ENCODE measurements around the gene TMEM106C. TPM values are rescaled to one million over a fixed set of nuclear protein-coding genes. Genes with fewer than 3 reads are reported as not detected.
"Not testable (repeated sequence)": the region's sequence is repeated elsewhere in the genome, so short reads cannot be mapped to it uniquely, and the experiment has no call there.

The TMEM106C gene
- total RNA-seq, 1 donor from 2014 or later, result 47.9 TPM

DNA sequence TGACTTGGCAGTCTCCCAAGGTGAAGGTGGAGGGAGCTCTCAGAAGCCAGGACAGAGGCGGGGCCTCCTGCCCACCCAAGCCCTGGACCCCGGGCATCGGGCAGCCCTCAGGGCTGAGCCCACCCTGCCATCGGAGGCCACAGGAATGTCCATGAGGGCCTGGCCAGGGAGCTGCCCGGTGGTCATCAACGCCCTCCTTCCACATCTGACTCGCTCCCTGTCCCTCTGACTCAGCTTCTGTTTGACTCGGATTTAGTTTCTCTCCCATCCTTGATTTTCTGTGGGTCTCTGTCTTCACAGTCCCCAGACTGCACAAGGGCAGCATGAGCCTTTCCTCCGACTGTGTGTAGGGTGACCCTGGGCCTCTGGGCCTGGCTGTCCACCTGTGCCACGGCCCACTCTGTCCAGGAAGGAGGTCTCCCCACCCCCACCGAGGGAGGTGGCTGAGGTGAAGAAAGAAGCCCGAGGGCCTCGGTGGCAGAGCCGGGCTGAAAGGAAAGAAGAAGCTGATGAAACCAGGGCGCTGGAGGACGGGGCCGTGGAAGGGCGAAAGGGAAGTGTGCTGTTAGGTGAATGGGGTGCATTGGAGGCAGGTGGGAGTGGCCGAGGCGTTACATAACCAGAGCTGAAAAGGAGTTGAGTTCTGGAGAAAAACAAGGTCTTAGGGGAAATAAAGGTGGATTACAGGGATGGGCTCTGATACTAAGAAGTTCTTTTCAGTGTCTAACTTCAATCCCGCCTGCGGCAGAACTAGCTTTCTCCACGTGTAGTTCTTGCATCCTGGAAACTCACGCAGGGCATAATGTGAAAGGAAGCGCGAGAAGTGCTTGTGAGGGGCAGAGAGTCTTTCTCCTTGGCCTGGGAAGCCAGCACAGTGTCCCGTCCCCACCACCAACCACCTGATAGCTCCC, 16.7 kb upstream of the TMEM106C start:
- peak; percentile 53 for DNase-seq (ENCODE audit: low spot score)
- intact Hi-C loops (cut with DNase I), result no loop called here
- no peak for ATAC-seq

- intact Hi-C loops (cut with DNase I), result no loop called here
- DNase-seq (ENCODE audit: low spot score) (peak; percentile 42), ATAC-seq (no peak)
These were observed 16.1 kb upstream of the TMEM106C start for GRCh38 chr12:47947341-47947740.

GRCh38 chr12:47949441-47950341, 13.7 kb upstream of the TMEM106C start:
- intact Hi-C loops (cut with DNase I), result no loop called here
- DNase-seq (ENCODE audit: low spot score) (peak; percentile 83), ATAC-seq (peak; percentile 78)

- DNase-seq (ENCODE audit: low spot score) (no peak), ATAC-seq (no peak)
- intact Hi-C loops (cut with DNase I), result no loop called here
These were observed 12.4 kb upstream of the TMEM106C start for GRCh38 chr12:47950856-47951468.

GRCh38 chr12:47954058-47954457, 9.3 kb upstream of the TMEM106C start:
- intact Hi-C loops (cut with DNase I), result no loop called here
- ATAC-seq (no peak), DNase-seq (ENCODE audit: low spot score) (no peak)

- DNase-seq (ENCODE audit: low spot score) (no peak), ATAC-seq (no peak)
- intact Hi-C loops (cut with DNase I), result no loop called here
These were observed 8.8 kb upstream of the TMEM106C start for GRCh38 chr12:47954467-47955045.

GRCh38 chr12:47955059-47955458, 8.3 kb upstream of the TMEM106C start:
- DNase-seq (ENCODE audit: low spot score) (no peak), ATAC-seq (no peak)
- intact Hi-C loops (cut with DNase I), result no loop called here

DNA sequence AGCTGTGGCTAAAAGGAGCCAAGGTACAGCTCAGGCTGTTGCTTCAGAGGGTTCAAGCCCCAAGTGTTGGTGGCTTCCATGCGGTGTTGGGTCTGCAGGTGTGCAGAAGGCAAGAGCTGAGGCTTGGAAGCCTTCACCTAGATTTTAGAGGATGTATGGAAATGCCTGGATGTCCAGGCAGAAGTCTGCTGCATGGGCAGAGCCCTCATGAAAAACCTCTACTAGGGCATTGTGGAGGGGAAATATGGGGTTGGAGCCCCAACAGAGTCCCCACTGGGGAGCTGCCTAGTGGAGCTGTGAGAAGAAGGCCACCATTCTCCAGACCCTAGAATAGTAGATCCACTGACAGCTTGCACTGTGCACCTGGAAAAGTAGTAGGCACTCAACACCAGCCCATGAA, 5.7 kb upstream of the TMEM106C start:
- ATAC-seq; intact Hi-C loops (cut with DNase I); DNase-seq (ENCODE audit: low spot score): not testable (repeated sequence)

- no peak for ATAC-seq
- intact Hi-C loops (cut with DNase I), result no loop called here
- DNase-seq (ENCODE audit: low spot score), result no peak
These were observed 1.2 kb upstream of the TMEM106C start for GRCh38 chr12:47962198-47962597.

DNA sequence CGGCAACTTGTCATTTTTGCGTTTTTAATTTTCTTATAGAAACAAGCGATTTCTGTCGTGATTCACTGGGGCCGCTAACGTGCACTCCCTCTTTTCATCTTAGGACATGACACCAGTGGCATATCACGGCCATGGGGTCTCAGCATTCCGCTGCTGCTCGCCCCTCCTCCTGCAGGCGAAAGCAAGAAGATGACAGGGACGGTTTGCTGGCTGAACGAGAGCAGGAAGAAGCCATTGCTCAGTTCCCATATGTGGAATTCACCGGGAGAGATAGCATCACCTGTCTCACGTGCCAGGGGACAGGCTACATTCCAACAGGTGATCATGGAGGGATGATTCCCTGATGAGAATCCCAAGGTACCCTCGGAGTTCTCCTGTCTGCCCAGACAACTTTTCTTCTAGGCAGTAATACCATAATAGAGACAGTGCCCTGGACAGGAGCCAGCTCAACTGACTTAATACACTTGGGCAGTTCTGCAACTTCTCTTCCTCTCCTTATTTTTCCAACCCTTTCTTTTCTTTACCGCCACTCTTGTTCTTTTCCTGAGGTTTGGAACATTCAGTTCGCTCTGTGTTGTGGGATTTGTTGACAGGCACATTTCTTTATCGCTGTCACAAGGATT, 821 bp downstream of the TMEM106C start:
- intact Hi-C loops (cut with DNase I), result no loop called here
- DNase-seq (ENCODE audit: low spot score) (no peak), ATAC-seq (no peak)

- no peak for ATAC-seq
- intact Hi-C loops (cut with DNase I), result no loop called here
These were observed 2.2 kb downstream of the TMEM106C start for GRCh38 chr12:47965581-47965980.

DNA sequence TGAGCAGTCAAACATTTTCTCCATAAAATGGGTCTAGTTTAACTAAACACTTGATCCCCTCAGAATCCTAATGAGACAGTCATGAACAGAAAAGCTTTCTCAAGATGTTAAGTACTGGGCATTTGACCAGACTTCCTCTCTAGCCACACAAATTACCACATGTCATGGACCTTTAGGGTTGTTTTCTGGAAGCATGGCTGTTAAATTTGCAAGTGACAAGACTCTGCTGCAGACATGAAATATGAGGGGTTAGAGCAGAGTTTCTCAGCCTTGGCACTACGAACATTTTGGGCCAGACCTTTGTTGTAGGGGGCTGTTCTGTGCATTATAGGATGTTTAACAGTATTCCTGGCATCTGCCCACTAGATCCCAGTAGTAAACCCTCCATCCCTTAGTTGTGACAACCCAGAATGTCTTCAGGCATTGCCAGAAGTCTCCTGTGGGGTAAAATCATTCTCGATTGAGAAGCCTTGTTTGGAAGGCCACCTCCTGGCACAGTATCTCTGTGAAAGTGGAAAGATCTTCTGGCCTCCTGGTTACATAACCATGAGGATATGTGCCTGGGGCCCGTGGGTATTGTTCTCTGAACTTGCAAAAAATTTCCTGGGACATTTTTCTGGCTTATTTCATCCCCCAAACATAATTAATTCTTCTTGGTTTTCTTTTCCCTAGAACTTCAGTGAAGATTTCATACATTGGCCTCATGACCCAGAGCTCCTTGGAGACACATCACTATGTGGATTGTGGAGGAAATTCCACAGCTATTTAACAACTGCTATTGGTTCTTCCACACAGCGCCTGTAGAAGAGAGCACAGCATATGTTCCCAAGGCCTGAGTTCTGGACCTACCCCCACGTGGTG, 4.3 kb downstream of the TMEM106C start:
- ATAC-seq (peak; percentile 69), DNase-seq (ENCODE audit: low spot score) (no peak)
- intact Hi-C loops (cut with DNase I), result no loop called here

More at GRCh38 chr12:47965581-47965980, 2.2 kb downstream of the TMEM106C start:
- no peak for DNase-seq (ENCODE audit: low spot score)

GRCh38 chr12:47969845-47970244, 6.4 kb downstream of the TMEM106C start:
- ATAC-seq, result no peak
- intact Hi-C loops (cut with DNase I), result no loop called here
- DNase-seq (ENCODE audit: low spot score), result no peak

DNA sequence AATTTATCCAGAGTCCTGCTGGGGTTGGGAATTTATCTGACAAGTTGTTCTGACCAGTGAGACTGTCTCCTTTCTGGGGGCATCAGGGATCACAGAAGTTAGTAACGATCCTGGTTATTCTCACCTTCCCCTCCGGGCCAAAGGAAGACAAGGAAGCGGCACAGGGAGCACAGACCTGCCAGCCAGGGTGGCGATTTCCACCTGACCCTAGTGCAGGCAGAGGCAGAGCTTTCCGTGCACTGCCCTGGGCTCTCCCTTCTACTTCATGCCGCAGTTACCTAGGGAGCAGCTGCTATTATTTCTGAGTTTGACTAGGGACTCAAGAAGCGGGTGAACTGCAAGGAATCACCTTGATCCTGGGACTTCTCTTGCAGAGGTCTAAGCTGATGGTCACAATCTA, 7.4 kb downstream of the TMEM106C start:
- DNase-seq (ENCODE audit: low spot score) (no peak), ATAC-seq (no peak)
- intact Hi-C loops (cut with DNase I), result no loop called here

DNA sequence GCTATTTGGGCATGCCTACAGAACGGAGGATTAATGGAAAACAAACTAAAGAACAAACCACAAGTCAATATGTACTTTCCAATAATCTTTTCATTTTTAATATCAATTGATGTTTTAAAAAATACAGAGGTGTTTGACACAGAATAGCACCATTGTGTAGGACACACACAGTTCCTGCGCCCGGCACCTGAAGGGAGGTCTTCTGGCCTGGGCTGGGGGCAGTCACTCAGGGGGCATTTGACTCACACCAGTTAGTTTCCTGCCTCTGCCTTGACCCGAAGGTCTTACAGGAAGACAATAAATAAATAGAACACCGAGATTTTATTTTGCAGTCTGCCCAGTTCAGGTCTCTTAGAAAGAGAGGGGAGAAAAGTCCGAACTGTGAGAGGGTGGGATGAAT, 9.5 kb downstream of the TMEM106C start:
- DNase-seq (ENCODE audit: low spot score) (no peak), ATAC-seq (no peak)
- intact Hi-C loops (cut with DNase I), result no loop called here

DNA sequence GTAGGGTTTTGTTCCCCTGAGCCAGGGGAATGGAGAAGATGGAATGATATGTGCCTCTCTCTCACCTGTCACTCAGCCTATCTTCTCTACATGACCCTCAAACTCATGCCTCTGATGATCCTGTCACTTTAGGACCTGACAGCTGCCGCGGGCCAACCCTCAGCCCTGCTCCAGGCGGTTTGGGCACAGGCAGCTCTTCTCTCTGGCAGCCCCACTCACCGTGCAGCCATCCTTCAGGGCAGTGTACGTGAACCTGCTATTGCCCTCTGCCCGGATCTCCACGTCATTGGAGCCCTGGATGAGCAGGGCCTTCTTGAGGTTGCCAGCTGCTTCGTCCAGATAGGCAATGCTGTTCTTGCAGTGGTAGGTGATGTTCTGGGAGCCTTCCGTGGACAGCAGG, 10.5 kb downstream of the TMEM106C start:
- DNase-seq (ENCODE audit: low spot score), result no peak
- no peak for ATAC-seq
- intact Hi-C loops (cut with DNase I), result no loop called here

DNA sequence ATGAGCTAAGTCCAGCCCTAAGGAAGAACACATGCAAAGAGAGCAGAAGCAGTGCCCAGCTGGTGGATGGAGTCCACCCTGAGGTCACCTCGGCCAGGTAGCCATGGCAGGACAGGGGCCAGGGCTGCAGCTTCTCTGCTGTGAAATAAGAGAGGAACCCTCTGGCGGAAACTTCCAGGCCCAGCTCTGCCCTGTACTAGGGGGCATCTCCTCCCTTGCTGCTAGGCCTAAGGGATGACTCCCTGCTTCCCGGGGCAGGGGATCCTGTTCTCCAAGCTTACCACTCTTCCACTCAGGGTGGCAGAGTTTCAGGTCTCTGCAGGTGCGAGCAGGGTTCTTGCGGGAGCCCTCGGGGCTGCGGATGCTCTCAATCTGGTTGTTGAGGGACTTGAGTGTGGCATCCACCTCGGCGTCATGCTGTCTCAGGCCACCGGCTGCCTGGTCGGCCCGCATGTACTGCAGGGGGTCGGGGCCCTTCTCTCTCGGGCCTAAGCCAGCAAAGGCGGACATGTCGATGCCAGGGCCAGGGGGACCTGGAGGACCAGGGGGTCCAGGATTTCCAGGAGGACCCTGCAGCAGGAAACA, 11.7 kb downstream of the TMEM106C start:
- ATAC-seq (no peak), DNase-seq (ENCODE audit: low spot score) (no peak)
- intact Hi-C loops (cut with DNase I), result no loop called here
